NCI-H2171 treated with DMSO at 0.1 percent for 48 hours (cell line): ENCODE data around the gene MBP.

ENCODE experiments used
- DNase-seq: peaks from one replicate; lab custom pipeline; 2025; lab: John Stamatoyannopoulos, UW

Gene MBP

DNA sequence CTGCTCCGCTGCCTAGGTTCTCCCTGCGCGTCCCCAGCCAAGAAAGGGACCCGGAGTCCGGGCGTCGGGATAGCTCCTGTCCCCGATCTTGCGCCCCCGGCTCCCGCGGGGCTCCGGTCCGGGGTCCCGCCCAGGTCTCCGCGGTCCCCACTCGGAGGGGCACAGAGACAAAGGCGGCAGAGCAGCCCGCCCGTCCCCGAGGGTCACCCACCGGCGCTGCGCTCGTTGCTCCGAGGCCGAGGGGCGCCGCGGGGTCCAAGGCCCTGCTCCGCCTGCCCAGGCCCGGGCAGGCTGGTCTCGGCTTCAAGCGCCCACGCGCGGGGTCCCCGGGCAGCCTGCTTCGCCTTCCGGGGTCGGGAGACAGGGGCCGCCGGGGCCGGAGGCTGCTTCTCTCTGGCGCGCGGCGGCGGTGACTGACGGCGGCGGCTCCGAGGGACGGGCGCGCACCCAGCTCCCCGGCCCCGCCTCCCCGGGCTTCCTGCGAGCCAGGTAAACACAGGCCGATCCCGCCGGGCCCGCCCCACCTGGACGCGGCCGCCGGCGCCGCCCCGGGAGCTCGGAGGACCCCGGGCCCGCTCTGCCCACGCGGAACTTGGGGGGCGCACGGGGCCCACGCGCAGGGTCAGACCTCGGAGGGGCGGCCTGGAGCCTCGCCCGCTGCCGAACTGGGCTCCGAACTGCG lies at the start of gene MBP:
MBP (minus strand) TSS at position 415 of the 682 bp plus-strand sequence. CDS start 27,522 bp downstream, outside the sequence.
- peak; percentile 33 for DNase-seq

DNA sequence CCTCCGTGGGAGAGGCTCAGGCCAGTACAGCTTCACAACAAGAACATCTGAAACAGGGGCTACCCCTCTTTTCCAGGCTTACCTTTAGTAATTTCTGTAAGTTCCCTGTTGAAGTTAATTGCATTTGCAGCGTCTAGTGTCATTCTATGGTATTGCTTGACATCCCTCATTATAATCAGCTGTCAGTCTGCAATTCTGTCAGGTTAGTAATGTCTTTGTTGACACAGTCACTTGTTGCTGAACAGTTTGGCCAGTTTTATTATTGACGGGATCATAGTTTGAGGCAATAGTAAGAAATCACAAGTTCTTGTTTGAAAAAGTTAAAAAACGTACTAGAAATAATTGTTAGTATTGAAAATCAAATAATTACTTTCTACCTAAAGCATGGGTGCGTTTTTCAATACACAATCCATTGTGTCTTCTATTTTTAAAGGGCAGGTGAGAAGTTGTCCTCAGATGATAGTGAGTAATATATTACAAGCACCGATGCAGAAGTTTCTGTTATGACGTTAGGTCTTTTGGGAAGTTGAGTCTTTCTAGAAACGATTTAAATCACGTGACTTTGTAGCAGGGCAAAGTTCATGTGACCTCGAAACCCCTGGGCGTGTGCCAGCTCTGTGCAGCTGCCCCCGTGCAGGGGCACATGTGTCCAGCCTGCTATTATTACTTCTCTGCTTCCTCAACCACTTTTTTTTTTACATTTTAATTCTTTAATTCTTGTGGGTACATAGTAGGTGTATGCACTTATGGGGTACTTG lies 49.5 kb upstream of the MBP start:
- DNase-seq = no peak

DNA sequence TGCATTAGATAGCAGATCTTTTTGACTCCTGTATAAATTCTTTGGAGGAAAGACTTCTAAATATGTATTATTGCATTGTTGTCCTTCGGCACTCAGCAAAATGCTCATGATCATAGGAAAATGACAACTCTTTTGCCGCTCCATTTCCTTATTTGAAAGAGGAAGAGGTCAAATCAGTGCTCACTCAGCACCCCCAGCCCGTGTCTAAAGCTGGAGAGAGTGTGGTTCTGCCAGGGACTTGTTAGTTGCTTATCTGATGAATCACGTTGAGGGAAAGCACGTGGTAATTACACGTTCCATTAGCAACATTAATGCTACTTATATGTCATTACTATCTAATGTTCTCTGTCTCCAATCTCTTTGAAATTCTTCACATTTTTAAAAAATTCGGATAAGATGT lies 46.0 kb upstream of the MBP start:
- DNase-seq = no peak

DNA sequence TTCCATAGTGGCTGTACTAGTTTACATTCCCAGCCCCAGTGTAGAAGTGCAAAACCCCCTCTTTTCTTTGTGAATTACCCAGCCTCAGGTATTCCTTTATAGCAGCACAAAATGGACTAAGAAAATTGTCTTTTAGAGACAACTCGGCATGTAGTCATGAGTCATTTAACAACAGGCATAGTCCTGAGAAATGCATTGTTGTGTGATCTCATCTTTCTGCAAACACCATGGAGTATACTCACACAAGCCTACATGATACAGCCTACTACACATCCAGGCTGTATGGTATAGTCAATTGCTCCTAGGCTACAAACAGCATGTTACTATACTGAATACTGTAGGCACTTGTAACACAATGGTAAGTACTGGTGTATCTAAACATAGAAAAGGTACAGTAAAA lies 44.4 kb upstream of the MBP start:
- DNase-seq = no peak

DNA sequence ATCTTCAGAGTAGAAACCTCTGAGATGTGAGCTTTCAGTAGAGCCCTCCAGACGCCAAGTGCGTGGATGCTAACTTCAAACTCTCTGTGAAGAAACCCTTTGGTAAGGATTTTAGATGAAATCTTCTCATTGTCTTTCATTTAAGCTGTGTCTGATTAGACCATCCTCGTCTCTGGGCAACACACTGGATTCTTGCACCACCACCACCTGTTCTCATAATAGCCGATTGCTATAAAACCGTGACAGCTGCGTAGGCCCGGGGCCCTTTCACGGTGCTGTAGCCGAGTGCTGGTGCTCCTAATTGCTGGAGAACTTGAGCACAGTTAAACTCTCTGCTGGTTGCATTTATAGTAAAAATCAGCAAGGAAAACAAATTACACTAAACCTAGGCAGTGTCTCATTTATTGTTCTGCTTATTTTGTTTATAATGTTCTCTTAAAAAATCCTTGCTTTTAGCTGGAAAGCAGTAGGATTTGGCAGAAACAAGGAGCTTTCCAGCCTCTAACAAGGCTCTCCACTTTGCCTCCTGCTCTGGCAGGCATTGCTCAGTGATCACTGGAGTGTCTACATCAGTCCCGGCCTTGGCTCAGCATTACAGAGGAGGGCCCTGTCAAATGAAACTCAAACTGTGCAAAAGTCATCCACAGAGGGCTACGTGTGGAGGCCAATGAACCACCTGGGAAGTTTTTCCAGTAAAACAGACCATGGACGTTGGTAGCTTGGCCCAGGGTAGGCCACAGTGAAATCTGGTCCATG lies 40.9 kb upstream of the MBP start:
- peak; percentile 39 for DNase-seq

DNA sequence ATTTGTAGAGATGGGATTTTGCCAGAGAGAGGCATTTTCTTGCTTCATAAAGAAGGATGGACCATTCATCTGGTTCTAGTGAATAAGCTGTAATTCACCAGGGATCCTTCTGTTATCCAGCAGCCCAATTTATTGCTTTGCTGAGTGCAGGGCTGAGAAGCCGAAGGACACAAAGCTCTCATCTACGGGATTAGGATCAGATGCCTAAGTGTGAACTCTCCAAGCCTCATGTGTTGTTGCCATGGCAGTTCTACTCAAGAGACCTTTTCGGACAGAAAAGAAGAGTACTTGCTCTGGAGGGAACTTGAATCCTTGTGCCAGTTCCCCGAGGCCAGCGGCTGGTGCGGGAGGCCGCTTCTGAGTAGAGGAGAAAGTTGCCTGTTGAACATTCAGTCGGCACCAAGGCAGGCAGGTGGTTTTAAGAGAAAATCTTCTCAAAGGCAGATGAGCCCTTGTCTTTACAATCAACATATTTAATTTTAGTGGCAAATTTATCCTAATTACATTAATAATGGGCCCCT lies 38.4 kb upstream of the MBP start:
- DNase-seq = no peak

DNA sequence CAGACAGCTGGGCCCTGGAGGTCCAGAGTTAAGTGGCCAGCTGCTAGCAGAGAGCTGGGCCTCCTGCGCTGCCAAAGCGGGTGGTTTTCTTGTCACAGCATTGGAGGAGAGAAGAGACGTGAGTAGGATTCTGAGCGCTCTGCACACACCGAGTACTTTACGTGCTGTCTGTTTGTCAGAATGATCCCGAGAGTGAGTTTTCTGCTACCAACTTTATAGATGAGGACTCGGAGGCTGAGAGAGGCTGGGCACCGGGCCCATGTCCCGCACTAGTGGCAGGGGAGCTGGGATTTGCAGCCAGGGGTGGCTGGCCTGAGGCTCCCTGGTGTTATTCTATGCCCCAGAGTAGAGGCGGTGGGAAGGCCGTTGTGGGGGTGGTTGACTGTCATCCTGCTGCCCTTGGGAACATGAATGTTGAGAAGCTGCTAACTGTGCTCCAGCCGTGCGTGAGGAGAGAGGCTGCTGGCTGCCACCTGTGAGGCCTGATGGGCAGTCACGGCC lies 36.3 kb upstream of the MBP start:
- no peak for DNase-seq

DNA sequence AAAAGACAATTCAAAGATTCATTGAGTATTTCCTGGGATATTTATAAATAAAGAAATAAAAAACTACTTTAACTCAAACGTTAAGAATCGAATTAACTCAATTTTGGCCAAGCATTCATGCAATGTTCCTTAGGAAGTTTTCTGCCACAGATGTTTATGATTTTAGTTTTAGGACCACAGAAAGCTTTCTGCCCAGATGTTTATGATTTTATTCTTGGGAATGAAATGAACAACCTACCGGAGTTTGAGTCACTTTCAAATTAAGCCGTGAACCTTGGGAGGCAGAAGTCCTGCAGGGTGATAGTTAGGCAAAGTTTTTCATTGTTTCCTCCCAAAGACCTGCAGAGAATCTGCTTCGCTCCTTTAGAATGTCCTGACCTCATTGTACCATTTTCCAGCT lies 34.7 kb upstream of the MBP start:
- DNase-seq = no peak

DNA sequence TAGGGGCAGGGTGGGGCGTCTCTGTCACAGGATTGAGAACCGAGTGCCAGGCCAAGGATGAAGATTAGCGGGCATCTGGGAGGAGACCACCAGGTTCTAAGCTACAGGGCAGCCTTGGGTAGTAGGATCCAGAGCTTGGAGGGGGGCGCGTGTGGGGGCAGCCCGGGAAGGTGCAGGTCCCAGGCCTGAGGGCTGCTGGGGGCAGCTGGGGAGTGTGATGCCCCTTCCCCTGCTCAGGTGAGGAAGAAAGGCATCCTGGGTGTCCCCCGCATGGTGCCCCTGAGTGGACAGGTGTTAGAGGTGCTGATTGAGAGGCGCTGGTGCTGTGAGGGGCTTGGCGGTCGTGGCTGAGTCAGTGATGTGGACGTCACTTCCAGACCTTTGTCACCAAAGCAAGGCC lies 33.9 kb upstream of the MBP start:
- DNase-seq = no peak

DNA sequence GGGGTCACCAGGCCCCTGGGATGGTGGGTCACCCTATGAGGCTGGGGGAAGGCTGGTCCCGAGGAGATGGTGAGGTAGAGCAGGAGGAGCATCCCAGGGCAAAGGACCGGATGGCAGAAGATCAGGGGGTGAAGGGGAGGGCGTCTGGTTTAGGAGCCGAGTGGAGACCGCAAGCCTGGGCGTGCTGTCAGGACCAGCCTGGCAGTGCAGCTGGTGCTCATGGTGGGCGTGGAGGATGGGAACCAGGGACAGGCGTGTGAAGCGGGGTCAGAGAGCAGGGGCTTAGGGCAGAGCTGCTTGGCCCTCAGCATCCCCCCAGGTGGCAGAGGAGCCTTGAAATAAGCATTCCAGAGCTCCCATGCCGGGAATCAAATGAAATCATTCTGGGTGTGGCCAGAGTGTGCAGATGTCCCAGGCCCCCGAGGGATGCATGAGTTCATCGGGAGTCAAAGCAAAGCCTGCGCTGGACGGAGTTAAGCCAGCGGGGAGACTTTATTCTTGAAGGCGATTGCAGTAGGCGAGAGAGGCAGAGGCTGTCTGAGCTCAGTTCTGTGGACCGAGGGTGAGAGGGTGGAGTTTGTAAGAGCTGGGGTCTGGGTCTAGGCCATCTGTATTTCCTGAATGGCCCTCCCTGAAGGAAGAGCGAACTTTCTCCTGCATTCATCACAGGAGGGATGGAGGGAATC lies 33.1 kb upstream of the MBP start:
- peak; percentile 8 for DNase-seq

DNA sequence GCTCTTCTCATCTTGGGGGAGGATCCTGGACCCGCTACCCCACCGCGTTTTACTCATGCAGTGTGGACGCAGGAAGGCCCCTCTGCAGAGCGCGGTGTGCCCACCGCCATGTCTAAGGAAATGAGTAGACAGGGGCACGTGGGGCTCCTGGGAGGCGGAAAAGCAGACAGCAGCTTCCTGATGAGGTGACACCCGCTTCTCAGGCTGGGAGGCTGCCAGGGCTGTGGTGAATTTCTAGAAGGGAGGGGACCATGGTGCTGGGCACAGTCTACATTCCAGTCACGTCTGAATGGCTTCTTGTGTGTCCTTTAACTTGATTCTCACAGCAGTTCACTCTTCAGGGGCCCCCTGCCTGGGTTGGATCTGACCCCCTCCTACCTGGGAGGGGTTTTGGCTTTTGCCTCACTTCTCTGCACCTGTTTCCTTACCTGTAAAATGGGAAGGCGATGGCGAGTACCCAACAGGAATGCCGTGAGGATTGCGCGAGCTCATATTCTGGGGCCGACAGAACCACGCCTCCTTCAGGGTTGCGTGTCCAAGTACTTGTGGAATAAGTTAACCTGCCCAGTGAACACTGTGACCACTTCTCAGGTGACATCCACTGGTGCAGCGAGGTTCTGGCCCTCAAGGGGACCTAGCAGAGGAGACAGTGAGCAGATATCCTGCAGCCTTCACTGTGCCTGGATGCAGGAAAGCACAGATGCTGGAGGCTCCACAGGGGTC lies 32.3 kb upstream of the MBP start:
- no peak for DNase-seq

DNA sequence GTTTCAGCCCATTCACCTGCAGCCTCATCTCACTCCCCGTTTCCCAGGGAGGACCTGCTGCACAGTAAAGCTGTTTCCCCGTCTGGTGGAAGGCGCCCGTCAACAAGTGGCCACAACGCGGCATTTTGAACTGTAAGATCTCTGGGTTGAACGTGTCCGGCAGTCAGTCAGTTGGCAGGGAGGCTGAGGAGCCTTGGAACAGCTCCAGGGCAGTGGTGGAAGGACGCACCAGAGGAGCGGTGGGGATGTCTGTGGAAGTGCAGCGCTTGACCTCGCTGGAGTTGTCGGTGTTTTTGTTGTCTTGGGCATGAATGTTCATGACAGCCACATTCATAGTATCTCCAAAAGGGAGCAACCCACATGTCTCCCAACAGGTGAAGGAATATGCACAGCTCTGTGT lies 31.4 kb upstream of the MBP start:
- no peak for DNase-seq

DNA sequence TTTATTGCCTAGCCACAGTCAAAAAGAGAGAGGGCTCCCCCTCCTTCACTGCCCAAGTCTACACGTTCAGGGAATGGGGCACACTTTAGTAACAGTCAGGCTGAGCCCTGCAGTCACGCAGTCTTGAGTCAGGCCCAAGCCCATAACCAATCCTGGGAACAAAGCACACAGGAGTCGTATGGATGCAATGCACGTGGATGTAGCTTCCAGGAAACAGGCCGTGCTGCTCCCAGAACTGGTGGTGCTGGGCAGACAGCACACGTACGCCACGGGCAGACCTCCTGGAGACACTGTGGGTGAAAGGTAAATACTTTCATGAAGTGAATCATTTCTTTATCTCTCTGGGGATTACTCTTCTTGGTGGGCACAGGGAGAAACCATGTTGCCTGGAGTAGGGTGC lies 30.0 kb upstream of the MBP start:
- no peak for DNase-seq

DNA sequence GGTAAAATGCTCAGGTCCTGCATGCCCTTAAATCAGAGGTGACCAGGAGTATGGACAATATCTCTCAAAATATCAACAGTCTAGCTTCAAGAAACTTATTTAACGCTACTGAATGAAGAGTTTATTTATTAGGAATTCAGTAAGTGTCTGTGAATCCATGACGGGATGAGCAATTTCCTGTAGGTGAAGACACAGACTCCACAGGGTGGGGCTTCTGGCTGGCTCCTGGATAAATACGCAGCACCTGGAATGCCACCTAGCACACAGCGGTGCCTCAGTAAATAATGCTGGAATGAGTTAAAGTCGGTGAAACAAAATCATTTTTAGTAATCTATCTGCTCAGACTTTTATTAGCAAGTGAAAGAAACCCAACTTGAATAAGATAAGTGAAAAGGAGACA lies 29.4 kb upstream of the MBP start:
- DNase-seq = no peak

DNA sequence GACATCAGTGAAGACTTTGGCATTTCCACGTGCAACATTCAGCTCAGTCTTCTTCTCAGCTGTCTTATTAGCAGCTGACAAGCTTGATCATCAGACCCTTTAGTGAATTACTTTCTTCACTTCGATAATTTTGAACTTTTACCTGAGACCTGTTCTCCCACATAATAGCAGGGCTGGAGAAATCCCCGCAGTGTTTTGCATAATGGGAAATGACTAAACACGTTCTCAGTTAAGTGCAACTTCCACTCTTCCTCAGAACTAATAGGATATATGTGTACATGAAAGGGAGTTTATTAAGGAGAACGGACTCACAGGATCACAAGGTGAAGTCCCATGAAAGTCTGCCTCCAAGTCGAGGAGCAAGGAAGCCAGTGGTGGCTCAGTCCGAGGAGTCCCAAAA lies 28.8 kb upstream of the MBP start:
- DNase-seq = no peak

DNA sequence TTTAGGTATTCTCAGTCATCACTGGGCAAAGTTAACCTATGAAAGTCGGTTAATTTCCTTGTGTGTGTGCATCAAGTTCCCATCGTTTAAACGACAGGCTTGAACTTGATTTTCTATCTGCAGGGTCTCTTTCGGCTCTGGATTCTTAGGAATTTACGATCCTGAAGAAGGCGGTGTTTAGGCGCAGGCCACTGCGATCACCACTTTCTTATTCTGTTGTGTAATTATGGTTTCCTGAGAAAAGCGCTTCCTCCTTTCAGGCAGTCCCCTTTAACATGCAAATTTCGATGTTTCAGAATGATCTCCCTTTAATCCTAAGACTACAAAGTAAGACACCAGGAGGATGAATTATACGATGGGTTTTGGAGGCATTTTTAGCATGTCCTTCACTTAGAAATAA lies 27.9 kb upstream of the MBP start:
- DNase-seq = no peak

DNA sequence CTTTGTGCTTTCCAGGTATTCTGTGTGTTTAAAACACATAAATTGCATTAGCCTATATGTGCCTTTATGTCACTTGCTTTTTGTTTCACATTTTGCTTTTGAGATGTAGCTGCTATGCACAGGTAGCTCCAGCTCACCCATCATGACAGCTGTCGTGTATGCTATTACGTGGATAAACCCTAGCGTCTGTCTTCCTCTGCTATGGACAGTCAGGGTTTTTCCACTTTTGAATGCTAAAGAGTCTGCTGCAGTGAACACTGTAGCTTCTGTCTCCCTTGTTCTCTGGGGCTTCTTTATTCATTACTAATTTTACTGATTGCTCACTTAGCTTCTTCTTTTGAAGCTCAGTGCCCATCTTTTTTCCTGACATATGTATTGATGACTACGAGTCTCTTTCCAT lies 24.7 kb upstream of the MBP start:
- no peak for DNase-seq

DNA sequence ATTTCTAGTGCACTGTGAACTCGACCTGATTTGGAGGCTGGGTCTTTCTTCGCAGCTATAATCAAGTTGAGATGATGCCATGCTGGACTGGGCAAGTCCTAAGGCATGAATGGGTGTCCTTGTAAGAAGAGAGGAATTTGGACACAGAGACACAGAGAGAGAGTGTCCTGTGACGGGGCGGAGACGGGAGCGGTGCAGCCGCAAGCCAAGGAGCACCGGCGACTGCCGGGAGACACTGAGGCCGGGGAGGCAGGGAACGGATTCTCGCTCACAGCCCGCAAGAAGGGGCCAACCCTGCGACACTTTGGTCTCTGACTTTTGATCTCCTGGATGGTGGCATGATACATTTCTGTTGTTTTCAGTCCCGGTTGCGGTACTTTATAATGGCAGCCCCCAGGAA lies 22.4 kb upstream of the MBP start:
- no peak for DNase-seq

DNA sequence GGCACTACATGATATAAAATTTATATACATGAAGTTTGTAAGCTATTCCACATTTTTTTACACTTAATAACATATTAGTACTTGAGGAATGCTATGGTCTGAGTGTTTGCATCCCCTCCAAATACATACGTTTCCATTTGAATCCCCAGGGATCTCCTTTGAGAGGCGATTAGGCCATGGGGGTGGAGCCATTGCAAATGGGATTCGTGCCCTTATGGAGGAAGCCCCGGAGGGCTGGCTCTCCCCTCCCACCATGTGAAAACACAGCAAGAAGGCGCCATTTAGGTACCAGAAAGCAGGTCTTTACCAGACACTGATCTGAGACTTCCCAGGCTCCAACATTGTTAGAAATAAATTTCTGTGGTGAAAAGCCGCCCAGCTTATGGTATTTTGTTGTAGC lies 20.8 kb upstream of the MBP start:
- no peak for DNase-seq

DNA sequence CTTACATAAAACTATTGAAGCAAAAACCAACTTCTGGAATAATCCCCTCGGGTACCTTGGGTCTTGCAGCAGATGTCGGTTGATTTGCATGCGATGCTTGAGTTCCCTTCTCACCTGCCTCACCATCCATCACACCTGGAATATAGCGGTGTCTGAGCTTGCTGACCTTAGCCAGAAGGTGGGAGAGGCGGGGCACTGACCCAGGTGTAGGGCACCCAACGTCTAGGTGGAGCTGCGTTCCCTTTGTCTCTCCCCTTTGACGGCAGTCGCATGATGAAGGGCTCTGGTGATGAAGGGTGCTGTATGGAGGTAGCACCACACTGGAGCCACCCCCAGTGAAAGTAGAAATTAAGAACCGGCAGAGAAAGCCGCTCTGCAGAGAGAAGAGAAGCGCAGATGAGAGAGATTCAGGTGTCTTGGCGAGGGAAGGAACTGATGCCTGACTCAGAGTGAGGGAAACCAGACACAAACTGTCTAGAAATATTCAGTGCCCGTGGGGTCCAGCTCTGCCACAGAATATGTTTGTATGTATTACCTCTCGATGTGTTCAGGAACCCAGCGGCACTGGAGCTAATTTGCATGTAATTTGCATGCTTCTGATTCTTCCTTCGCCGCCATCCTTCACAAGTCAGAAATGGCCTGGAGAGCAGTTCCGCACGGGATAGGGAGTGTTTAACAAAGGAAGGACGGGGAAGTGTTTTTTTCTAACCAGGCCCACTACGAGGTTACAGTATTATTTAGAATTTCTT lies 19.4 kb upstream of the MBP start:
- DNase-seq = peak; percentile 0
